ENCODE results near the gene NRIP2.

- no peak for TF ChIP-seq CTCF (IDR thresholded peaks at IDR 0.05)
- TF ChIP-seq POLR2A (IDR thresholded peaks at IDR 0.05) = no peak
Measured at GRCh38 chr12:2806700-2807099, 28.1 kb downstream of the NRIP2 start.
